SK-N-DZ (cell line): ENCODE results near the gene ZBTB20.

Experiments
- DNase-seq: peaks from one replicate; pipeline ENCODE4 v3.0.0-alpha.2; 2015; ENCODE audit warnings: low spot score

ZBTB20 gene

GRCh38 chr3:114873591-114873990, 273.5 kb downstream of the ZBTB20 start:
- no peak for DNase-seq

- no peak for DNase-seq
Observed at GRCh38 chr3:114872588-114872987, 274.5 kb downstream of the ZBTB20 start.

- no peak for DNase-seq
Observed at GRCh38 chr3:114872050-114872449, 275.0 kb downstream of the ZBTB20 start.

GRCh38 chr3:114867835-114868503, 279.1 kb downstream of the ZBTB20 start:
- no peak for DNase-seq

GRCh38 chr3:114867359-114867758, 279.7 kb downstream of the ZBTB20 start:
- DNase-seq = no peak

GRCh38 chr3:114866430-114866829, 280.7 kb downstream of the ZBTB20 start:
- no peak for DNase-seq

- no peak for DNase-seq
Observed at GRCh38 chr3:114864970-114865369, 282.1 kb downstream of the ZBTB20 start.

- DNase-seq = no peak
Observed at GRCh38 chr3:114863848-114864247, 283.2 kb downstream of the ZBTB20 start.

GRCh38 chr3:114861666-114862065, 285.4 kb downstream of the ZBTB20 start:
- DNase-seq = no peak

- no peak for DNase-seq
Observed at GRCh38 chr3:114860531-114860930, 286.6 kb downstream of the ZBTB20 start.

- no peak for DNase-seq
Observed at GRCh38 chr3:114858329-114858728, 288.8 kb downstream of the ZBTB20 start.

- no peak for DNase-seq
Observed at GRCh38 chr3:114857299-114857701, 289.8 kb downstream of the ZBTB20 start.

- no peak for DNase-seq
Observed at GRCh38 chr3:114856835-114857234, 290.3 kb downstream of the ZBTB20 start.

- DNase-seq = no peak
Observed at GRCh38 chr3:114855839-114856238, 291.2 kb downstream of the ZBTB20 start.

GRCh38 chr3:114852966-114853365, 294.1 kb downstream of the ZBTB20 start:
- no peak for DNase-seq

- DNase-seq = no peak
Observed at GRCh38 chr3:114850898-114851297, 296.2 kb downstream of the ZBTB20 start.

- peak; percentile 6 for DNase-seq
Observed at GRCh38 chr3:114848643-114849350, 298.3 kb downstream of the ZBTB20 start.

GRCh38 chr3:114848082-114848481, 299.0 kb downstream of the ZBTB20 start:
- no peak for DNase-seq

- no peak for DNase-seq
Observed at GRCh38 chr3:114847564-114847963, 299.5 kb downstream of the ZBTB20 start.

- DNase-seq = no peak
Observed at GRCh38 chr3:114846779-114847178, 300.3 kb downstream of the ZBTB20 start.

GRCh38 chr3:114846252-114846651, 300.8 kb downstream of the ZBTB20 start:
- no peak for DNase-seq

GRCh38 chr3:114841515-114841914, 305.6 kb downstream of the ZBTB20 start:
- DNase-seq = no peak

- peak; percentile 77 for DNase-seq
Observed at GRCh38 chr3:114839476-114839875, 307.6 kb downstream of the ZBTB20 start.
